Stomach (tissue), 4 donors: ENCODE results near the gene APCDD1L.

ENCODE experiments used
- POLR2A ChIP-seq, 4 donors: fragments of 450-650 bp; IDR thresholded peaks; one replicate each; pipeline ENCODE4 v1.6.1; 2016; ENCODE audit warnings: antibody characterized with exemption in 4 of 4, control low read depth in 2 of 4, mild to moderate bottlenecking in 1 of 4, moderate library complexity in 1 of 4
- TF ChIP-seq, protein P1 (sequence below), 7 experiments: fragments of 450-650 bp in 4 of 7; fragments of 200-600 bp in 3 of 7; sonication (generic) in 3 of 7; IDR thresholded peaks; one replicate each; pipeline ENCODE4 v1.5.1; 2016 to 2019; ENCODE audit warnings: antibody characterized with exemption in 7 of 7, control low read depth in 2 of 7, mild to moderate bottlenecking in 1 of 7

GRCh38 chr20:58549231-58550209, 34.3 kb upstream of the APCDD1L start:
- TF ChIP-seq, protein P1, sequence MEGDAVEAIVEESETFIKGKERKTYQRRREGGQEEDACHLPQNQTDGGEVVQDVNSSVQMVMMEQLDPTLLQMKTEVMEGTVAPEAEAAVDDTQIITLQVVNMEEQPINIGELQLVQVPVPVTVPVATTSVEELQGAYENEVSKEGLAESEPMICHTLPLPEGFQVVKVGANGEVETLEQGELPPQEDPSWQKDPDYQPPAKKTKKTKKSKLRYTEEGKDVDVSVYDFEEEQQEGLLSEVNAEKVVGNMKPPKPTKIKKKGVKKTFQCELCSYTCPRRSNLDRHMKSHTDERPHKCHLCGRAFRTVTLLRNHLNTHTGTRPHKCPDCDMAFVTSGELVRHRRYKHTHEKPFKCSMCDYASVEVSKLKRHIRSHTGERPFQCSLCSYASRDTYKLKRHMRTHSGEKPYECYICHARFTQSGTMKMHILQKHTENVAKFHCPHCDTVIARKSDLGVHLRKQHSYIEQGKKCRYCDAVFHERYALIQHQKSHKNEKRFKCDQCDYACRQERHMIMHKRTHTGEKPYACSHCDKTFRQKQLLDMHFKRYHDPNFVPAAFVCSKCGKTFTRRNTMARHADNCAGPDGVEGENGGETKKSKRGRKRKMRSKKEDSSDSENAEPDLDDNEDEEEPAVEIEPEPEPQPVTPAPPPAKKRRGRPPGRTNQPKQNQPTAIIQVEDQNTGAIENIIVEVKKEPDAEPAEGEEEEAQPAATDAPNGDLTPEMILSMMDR (IDR thresholded peaks at IDR 0.05) = no peak
- no peak for TF ChIP-seq POLR2A (IDR thresholded peaks at IDR 0.05)
